ENCODE data around the gene NES.

Gene NES

DNA sequence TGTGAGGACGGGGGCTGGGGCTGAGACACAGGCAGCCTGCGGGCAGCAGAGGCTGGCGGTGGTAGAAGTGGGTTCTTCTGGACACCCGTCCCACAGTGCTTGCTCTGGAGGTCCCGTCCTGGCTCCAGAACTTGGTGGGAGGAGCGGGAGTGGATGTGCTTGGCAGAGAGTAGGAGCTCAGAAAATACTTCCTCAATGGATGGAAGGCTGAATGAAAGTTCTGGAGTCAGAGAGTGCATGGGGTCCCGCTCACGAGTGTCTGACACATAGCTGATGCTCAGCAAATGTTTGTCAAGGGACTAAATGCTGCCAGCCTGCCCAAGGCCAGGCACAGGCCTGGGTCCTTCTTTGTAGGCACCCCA is 13.4 kb upstream of the NES start (continued):
- TF ChIP-seq, protein P1, sequence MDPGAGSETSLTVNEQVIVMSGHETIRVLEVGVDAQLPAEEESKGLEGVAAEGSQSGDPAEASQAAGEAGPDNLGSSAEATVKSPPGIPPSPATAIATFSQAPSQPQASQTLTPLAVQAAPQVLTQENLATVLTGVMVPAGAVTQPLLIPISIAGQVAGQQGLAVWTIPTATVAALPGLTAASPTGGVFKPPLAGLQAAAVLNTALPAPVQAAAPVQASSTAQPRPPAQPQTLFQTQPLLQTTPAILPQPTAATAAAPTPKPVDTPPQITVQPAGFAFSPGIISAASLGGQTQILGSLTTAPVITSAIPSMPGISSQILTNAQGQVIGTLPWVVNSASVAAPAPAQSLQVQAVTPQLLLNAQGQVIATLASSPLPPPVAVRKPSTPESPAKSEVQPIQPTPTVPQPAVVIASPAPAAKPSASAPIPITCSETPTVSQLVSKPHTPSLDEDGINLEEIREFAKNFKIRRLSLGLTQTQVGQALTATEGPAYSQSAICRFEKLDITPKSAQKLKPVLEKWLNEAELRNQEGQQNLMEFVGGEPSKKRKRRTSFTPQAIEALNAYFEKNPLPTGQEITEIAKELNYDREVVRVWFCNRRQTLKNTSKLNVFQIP (CRISPR knock-in tag; IDR thresholded peaks at IDR 0.05; ENCODE audit: borderline replicate concordance, low read depth) = no peak
- no peak for TF ChIP-seq BACH2 (CRISPR knock-in tag; IDR thresholded peaks at IDR 0.05; ENCODE audit: borderline replicate concordance)
- TF ChIP-seq ZNF8 (CRISPR knock-in tag; IDR thresholded peaks at IDR 0.05) = no peak
- no peak for TF ChIP-seq OSR1 (CRISPR knock-in tag; IDR thresholded peaks at IDR 0.05)
- TF ChIP-seq RARB (CRISPR knock-in tag; IDR thresholded peaks at IDR 0.05) = no peak
- TF ChIP-seq ISL1 (CRISPR knock-in tag; IDR thresholded peaks at IDR 0.05) = no peak
- TF ChIP-seq ARNTL (CRISPR knock-in tag; IDR thresholded peaks at IDR 0.05; ENCODE audit: borderline replicate concordance, low read depth) = no peak
- TF ChIP-seq PPARA (CRISPR knock-in tag; IDR thresholded peaks at IDR 0.05; ENCODE audit: borderline replicate concordance) = no peak
- TF ChIP-seq ZFP3 (CRISPR knock-in tag; IDR thresholded peaks at IDR 0.05) = no peak
- TF ChIP-seq CSDC2 (CRISPR knock-in tag; IDR thresholded peaks at IDR 0.05) = no peak
- no peak for TF ChIP-seq TOX (CRISPR knock-in tag; IDR thresholded peaks at IDR 0.05; ENCODE audit: borderline replicate concordance)

DNA sequence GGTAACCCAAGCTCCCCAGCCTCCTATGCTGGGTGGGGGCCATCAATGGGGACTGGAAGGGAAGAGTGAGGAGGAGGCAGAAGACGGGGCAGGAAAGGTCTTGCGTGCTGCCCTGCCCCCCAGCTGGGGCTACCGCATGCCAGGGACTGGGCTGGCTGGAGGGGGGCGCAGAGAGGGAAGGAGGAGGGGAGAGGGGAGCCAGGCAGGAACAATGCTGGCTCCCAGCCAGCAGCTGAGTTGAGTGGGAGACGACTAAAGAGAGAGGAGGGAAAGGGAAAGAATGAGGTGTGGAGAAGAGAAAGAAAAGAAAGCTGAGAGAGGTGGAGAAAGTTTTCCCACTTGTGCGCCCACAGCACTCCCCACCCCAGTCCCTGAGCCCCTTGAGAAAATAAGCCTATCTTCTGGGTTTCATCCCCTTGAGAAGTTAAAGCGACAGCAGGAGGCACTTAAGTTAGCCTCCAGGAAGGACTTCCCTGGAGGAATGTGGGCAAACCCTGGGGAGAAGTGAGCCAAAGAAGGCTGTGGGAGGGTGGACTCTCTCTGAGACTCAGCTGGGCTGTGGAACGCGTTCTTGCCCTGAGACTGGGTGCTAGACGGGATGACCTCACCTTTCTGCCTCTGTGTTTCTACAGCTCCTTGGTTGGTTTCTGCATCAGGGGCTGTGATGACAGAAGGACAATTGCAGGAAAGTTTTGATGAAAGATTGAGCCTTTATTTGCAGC is 12.9 kb upstream of the NES start:
- no peak for ATAC-seq
- TF ChIP-seq ZNF565 (CRISPR knock-in tag; conservative IDR thresholded peaks at IDR 0.05; ENCODE audit: low read depth) = no peak
- TF ChIP-seq, protein P2, sequence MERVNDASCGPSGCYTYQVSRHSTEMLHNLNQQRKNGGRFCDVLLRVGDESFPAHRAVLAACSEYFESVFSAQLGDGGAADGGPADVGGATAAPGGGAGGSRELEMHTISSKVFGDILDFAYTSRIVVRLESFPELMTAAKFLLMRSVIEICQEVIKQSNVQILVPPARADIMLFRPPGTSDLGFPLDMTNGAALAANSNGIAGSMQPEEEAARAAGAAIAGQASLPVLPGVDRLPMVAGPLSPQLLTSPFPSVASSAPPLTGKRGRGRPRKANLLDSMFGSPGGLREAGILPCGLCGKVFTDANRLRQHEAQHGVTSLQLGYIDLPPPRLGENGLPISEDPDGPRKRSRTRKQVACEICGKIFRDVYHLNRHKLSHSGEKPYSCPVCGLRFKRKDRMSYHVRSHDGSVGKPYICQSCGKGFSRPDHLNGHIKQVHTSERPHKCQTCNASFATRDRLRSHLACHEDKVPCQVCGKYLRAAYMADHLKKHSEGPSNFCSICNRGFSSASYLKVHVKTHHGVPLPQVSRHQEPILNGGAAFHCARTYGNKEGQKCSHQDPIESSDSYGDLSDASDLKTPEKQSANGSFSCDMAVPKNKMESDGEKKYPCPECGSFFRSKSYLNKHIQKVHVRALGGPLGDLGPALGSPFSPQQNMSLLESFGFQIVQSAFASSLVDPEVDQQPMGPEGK (CRISPR knock-in tag; IDR thresholded peaks at IDR 0.05; ENCODE audit: borderline replicate concordance) = peak; percentile 10; the same call in 1 of the 2 replicates

DNA sequence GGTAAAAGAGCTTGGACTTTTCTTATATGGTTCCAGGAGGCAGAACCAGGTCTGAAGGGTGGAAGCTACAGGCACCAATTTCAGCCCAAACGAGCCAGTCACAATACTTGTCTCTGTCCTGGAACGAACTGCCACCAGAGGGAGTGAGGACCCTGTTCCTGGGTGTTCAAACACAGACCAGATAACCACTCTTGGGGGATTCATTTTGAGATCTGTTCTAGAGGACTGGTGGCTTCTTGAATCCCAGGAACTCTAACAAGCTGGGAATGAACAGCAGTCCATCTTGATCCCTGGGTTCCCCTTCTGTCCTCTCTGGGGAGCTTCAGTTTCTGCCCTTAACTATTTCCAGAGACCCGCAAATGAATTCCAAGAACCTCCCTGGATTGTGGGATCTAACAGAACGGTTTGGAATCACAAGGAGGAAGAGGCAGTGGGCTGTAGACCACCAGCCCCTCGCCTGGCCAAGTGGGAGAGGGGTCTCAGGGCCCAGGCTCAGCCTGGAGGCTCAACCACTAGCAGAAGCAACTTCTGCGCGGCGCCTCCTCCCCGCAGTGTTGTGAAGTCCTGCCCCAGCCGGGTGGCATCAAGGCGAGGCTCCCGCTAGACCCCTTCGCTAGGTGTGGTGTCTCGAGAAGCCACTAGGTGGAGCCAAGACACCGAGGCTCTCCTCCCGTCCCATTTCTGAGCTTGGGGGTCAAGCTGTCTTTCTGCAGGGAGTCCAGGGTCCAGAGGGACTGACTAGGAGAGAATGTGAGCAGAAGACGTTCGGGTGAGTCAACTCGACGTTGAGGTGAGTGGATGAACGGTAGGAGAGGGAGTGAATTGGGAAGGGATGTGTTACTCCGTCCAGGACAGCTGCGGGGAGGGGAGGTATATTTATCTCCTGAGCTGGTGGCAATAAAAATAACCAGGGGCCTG is 12.1 kb upstream of the NES start:
- TF ChIP-seq ZNF565 (CRISPR knock-in tag; conservative IDR thresholded peaks at IDR 0.05; ENCODE audit: low read depth) = no peak
- TF ChIP-seq RARB (CRISPR knock-in tag; IDR thresholded peaks at IDR 0.05) = no peak
- TF ChIP-seq, protein P3, sequence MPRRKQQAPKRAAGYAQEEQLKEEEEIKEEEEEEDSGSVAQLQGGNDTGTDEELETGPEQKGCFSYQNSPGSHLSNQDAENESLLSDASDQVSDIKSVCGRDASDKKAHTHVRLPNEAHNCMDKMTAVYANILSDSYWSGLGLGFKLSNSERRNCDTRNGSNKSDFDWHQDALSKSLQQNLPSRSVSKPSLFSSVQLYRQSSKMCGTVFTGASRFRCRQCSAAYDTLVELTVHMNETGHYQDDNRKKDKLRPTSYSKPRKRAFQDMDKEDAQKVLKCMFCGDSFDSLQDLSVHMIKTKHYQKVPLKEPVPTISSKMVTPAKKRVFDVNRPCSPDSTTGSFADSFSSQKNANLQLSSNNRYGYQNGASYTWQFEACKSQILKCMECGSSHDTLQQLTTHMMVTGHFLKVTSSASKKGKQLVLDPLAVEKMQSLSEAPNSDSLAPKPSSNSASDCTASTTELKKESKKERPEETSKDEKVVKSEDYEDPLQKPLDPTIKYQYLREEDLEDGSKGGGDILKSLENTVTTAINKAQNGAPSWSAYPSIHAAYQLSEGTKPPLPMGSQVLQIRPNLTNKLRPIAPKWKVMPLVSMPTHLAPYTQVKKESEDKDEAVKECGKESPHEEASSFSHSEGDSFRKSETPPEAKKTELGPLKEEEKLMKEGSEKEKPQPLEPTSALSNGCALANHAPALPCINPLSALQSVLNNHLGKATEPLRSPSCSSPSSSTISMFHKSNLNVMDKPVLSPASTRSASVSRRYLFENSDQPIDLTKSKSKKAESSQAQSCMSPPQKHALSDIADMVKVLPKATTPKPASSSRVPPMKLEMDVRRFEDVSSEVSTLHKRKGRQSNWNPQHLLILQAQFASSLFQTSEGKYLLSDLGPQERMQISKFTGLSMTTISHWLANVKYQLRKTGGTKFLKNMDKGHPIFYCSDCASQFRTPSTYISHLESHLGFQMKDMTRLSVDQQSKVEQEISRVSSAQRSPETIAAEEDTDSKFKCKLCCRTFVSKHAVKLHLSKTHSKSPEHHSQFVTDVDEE (CRISPR knock-in tag; IDR thresholded peaks at IDR 0.05) = no peak
- TF ChIP-seq OSR1 (CRISPR knock-in tag; IDR thresholded peaks at IDR 0.05) = no peak
- no peak for TF ChIP-seq ZC3H10 (CRISPR knock-in tag; IDR thresholded peaks at IDR 0.05)
- no peak for TF ChIP-seq ZFP30 (CRISPR knock-in tag; IDR thresholded peaks at IDR 0.05)
- TF ChIP-seq, protein P1 (CRISPR knock-in tag; IDR thresholded peaks at IDR 0.05; ENCODE audit: borderline replicate concordance, low read depth) = no peak
- no peak for TF ChIP-seq ZFP3 (CRISPR knock-in tag; IDR thresholded peaks at IDR 0.05)
- no peak for TF ChIP-seq CSDC2 (CRISPR knock-in tag; IDR thresholded peaks at IDR 0.05)
- peak; percentile 90 for ATAC-seq

DNA sequence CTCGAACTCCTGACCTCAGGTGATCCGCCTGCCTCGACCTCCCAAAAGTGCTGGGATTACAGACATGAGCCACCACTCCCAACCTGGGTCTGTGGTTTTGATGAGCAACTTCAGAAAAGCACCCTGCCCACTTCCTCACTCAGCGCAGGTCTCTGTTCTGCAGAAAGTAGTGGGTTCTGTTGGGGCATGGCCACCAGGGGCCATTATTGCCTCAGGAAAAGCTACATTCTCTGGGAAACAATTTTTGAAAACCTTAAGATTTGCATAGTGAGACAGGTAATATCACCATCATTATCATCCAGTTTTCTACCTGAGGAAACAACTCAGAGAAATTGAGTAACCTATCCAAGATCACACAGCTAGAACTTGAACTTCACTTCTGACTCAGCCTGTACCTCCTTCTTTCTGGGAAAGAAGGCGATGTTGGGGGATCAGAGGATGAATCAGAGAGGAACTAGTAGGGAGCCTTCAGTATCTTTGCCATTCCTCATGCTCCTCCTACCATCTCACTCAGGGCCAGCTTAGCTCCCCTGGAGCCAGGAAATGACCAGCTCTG is 7.1 kb upstream of the NES start:
- ATAC-seq = no peak
- TF ChIP-seq, protein P1 (CRISPR knock-in tag; IDR thresholded peaks at IDR 0.05; ENCODE audit: borderline replicate concordance, low read depth) = no peak
- no peak for TF ChIP-seq ZFP30 (CRISPR knock-in tag; IDR thresholded peaks at IDR 0.05)
